NB4 (cell line): ENCODE data around the gene FKBP11.

ENCODE experiments used
- CTCF ChIP-seq: IDR thresholded peaks from one replicate; pipeline ENCODE4 v1.5.1; 2012; ENCODE audit warnings: low read depth, low read length
- MAX ChIP-seq: IDR thresholded peaks from 2 replicates; pipeline ENCODE4 v1.6.1; 2011; ENCODE audit warnings: low read depth, low read length
- MYC ChIP-seq: IDR thresholded peaks from 2 replicates; pipeline ENCODE4 v1.6.1; 2011; ENCODE audit warnings: low read depth, low read length
- POLR2A ChIP-seq: IDR thresholded peaks from 2 replicates; pipeline ENCODE4 v1.6.1; 2011; ENCODE audit warnings: mild to moderate bottlenecking; ENCODE audit not compliant: insufficient read length; ENCODE audit errors: extremely low read depth

GRCh38 chr12:48967991-48968390 is 42.7 kb upstream of the FKBP11 start:
- no peak for TF ChIP-seq CTCF
- TF ChIP-seq POLR2A = no peak
- TF ChIP-seq MAX = no peak
- TF ChIP-seq MYC = no peak
